ENCODE results near the gene VPS37C.

DNA sequence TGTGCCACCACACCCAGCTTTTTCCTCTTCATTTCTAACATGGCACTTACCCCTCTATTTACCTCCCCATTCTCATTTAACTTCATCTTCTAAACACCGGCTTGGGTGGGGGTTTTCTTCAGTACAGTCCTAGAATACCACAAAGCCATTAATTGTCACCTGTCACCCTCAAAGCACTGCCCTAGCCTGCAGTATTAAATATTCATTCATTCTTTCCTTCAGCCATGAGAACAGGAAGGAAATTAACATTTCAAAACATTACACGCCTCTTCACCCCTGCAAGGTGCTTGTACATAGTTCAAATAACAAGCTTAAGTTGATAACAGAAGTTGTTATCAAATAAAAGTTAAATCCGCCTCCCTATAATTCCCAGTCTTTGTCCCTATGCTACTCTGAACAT, 10.7 kb upstream of the VPS37C start:
- TF ChIP-seq, protein P1, sequence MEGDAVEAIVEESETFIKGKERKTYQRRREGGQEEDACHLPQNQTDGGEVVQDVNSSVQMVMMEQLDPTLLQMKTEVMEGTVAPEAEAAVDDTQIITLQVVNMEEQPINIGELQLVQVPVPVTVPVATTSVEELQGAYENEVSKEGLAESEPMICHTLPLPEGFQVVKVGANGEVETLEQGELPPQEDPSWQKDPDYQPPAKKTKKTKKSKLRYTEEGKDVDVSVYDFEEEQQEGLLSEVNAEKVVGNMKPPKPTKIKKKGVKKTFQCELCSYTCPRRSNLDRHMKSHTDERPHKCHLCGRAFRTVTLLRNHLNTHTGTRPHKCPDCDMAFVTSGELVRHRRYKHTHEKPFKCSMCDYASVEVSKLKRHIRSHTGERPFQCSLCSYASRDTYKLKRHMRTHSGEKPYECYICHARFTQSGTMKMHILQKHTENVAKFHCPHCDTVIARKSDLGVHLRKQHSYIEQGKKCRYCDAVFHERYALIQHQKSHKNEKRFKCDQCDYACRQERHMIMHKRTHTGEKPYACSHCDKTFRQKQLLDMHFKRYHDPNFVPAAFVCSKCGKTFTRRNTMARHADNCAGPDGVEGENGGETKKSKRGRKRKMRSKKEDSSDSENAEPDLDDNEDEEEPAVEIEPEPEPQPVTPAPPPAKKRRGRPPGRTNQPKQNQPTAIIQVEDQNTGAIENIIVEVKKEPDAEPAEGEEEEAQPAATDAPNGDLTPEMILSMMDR (IDR thresholded peaks at IDR 0.05), result no peak
- TF ChIP-seq POLR2A (IDR thresholded peaks at IDR 0.05), result no peak
